ENCODE data around the gene EYA2.

Gene EYA2

GRCh38 chr20:47221036-47221625 is 326.5 kb downstream of the EYA2 start:
- DNase-seq (ENCODE audit: low read depth, low spot score) = no peak
- no peaks in the 10 kb centered on the region for H3K9me3 ChIP-seq (ENCODE audit: insufficient read depth, low read length)
- H3K9ac ChIP-seq (ENCODE audit: insufficient read length, low read depth) = no peak overlapping the region
- no peak overlapping the region for H3K4me3 ChIP-seq (ENCODE audit: insufficient read length, low read depth)
- H3K27me3 ChIP-seq (ENCODE audit: insufficient read depth, insufficient read length) = no peaks in the 10 kb centered on the region
- TF ChIP-seq YY1 (IDR thresholded peaks at IDR 0.05; ENCODE audit: insufficient read depth, insufficient read length) (no peak), SUZ12 (IDR thresholded peaks at IDR 0.05; ENCODE audit: extremely low read depth, insufficient read depth, insufficient read length) (no peak), ZNF274 (IDR thresholded peaks at IDR 0.05; ENCODE audit: low read depth, low read length) (no peak)
- peaks cover 4% of the 10 kb centered on the region for H3K4me1 ChIP-seq (ENCODE audit: insufficient read depth, insufficient read length)
- H3K36me3 ChIP-seq (ENCODE audit: insufficient read depth, insufficient read length, low read length) = peaks cover 85% of the 10 kb centered on the region

DNA sequence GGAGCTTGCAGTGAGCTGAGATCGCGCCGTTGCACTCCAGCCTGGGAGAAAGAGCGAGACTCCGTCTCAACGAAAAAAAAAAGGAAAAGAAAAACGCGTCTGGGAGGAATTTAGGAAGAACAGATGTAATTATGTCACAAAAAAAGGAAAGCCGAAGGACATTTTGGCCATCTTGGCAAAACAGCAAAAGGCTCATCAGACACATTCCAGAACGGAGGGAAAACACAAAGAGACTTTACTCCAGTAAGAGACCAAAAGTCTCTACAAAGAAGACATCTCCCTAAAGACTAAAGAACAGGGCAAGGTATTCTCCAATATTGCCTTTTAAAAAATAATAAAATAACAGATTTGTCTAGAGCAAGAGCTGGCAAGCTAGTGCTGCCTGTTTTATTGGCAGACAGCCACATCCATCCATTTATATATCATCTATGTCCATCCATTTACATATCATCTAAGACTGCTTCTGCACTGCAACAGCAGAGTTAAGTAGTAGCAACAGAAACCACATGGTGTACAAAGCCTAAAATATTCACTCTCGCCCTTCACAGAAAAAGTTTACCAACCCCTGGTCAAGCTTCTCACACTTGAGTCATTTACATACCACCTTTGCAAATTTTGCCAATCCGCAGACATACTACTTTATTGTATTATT is 328.0 kb downstream of the EYA2 start:
- no peak overlapping the region for H3K4me3 ChIP-seq (ENCODE audit: insufficient read length, low read depth)
- peaks cover 8% of the 10 kb centered on the region for H3K4me1 ChIP-seq (ENCODE audit: insufficient read depth, insufficient read length)
- no peak overlapping the region for H3K9ac ChIP-seq (ENCODE audit: insufficient read length, low read depth)
- no peaks in the 10 kb centered on the region for H3K9me3 ChIP-seq (ENCODE audit: insufficient read depth, low read length)
- no peak for DNase-seq (ENCODE audit: low read depth, low spot score)
- no peak for TF ChIP-seq YY1 (IDR thresholded peaks at IDR 0.05; ENCODE audit: insufficient read depth, insufficient read length)
- no peak for TF ChIP-seq SUZ12 (IDR thresholded peaks at IDR 0.05; ENCODE audit: extremely low read depth, insufficient read depth, insufficient read length)
- TF ChIP-seq ZNF274 (IDR thresholded peaks at IDR 0.05; ENCODE audit: low read depth, low read length) = no peak
- H3K27me3 ChIP-seq (ENCODE audit: insufficient read depth, insufficient read length) = no peaks in the 10 kb centered on the region
- H3K36me3 ChIP-seq (ENCODE audit: insufficient read depth, insufficient read length, low read length) = peaks cover 90% of the 10 kb centered on the region

DNA sequence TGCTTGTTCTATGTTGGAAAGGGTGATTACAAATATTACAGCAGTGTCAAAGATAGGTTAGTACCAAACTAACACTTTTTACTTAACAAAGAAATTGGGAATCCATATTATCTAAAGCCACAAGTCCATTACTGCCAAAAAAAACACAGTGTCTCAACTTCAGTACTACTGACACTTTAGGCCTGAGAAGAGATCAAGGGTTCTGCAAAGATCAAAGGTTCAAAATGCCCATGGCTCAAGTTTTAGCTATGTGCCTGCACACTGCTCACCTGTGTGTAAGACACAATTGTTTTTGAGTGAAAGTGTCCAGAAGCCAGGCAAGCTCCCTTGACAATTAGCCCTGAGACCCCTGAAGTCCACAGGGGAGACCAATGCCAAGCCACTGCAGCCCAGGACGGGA is 329.3 kb downstream of the EYA2 start:
- no peak overlapping the region for H3K9ac ChIP-seq (ENCODE audit: insufficient read length, low read depth)
- no peak overlapping the region for H3K4me3 ChIP-seq (ENCODE audit: insufficient read length, low read depth)
- peaks cover 91% of the 10 kb centered on the region for H3K36me3 ChIP-seq (ENCODE audit: insufficient read depth, insufficient read length, low read length)
- no peak for TF ChIP-seq SUZ12 (IDR thresholded peaks at IDR 0.05; ENCODE audit: extremely low read depth, insufficient read depth, insufficient read length)
- no peak for TF ChIP-seq YY1 (IDR thresholded peaks at IDR 0.05; ENCODE audit: insufficient read depth, insufficient read length)
- TF ChIP-seq ZNF274 (IDR thresholded peaks at IDR 0.05; ENCODE audit: low read depth, low read length) = no peak
- H3K9me3 ChIP-seq (ENCODE audit: insufficient read depth, low read length) = no peaks in the 10 kb centered on the region
- H3K4me1 ChIP-seq (ENCODE audit: insufficient read depth, insufficient read length) = peaks cover 5% of the 10 kb centered on the region
- no peak for DNase-seq (ENCODE audit: low read depth, low spot score)
- no peaks in the 10 kb centered on the region for H3K27me3 ChIP-seq (ENCODE audit: insufficient read depth, insufficient read length)

- Histone ChIP-seq H3K4me3 (ENCODE audit: insufficient read length, low read depth) (no peak overlapping the region), H3K27me3 (ENCODE audit: insufficient read depth, insufficient read length) (no peaks in the 10 kb centered on the region), H3K4me1 (ENCODE audit: insufficient read depth, insufficient read length) (peaks cover 5% of the 10 kb centered on the region), H3K9ac (ENCODE audit: insufficient read length, low read depth) (no peak overlapping the region), H3K9me3 (ENCODE audit: insufficient read depth, low read length) (no peaks in the 10 kb centered on the region), H3K36me3 (ENCODE audit: insufficient read depth, insufficient read length, low read length) (peaks cover 94% of the 10 kb centered on the region)
- no peak for DNase-seq (ENCODE audit: low read depth, low spot score)
- TF ChIP-seq ZNF274 (IDR thresholded peaks at IDR 0.05; ENCODE audit: low read depth, low read length) = no peak
- TF ChIP-seq SUZ12 (IDR thresholded peaks at IDR 0.05; ENCODE audit: extremely low read depth, insufficient read depth, insufficient read length) = no peak
- no peak for TF ChIP-seq YY1 (IDR thresholded peaks at IDR 0.05; ENCODE audit: insufficient read depth, insufficient read length)
These were observed 329.7 kb downstream of the EYA2 start for GRCh38 chr20:47224300-47224791.

DNA sequence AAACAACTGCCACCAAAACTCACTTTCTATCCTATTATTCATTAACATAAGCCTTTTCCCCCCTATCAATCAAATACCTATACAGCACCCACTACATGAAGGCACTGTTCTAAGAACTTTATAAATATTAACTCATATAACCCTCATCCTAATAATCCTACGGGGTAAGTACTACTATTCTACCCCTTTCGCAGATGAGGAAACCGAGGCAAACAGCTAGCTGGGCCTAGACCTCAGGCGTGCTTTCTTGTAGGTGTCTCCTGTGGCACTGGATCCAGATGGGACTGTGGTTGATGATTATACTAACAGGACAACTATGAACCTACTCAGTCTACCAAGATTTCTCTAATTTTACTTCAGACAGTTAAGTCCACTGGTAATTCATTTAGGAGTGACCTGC is 330.2 kb downstream of the EYA2 start:
- no peak overlapping the region for H3K4me3 ChIP-seq (ENCODE audit: insufficient read length, low read depth)
- H3K9me3 ChIP-seq (ENCODE audit: insufficient read depth, low read length) = no peaks in the 10 kb centered on the region
- H3K9ac ChIP-seq (ENCODE audit: insufficient read length, low read depth) = no peak overlapping the region
- no peak for DNase-seq (ENCODE audit: low read depth, low spot score)
- no peaks in the 10 kb centered on the region for H3K27me3 ChIP-seq (ENCODE audit: insufficient read depth, insufficient read length)
- no peak for TF ChIP-seq ZNF274 (IDR thresholded peaks at IDR 0.05; ENCODE audit: low read depth, low read length)
- no peak for TF ChIP-seq YY1 (IDR thresholded peaks at IDR 0.05; ENCODE audit: insufficient read depth, insufficient read length)
- TF ChIP-seq SUZ12 (IDR thresholded peaks at IDR 0.05; ENCODE audit: extremely low read depth, insufficient read depth, insufficient read length) = no peak
- peaks cover 94% of the 10 kb centered on the region for H3K36me3 ChIP-seq (ENCODE audit: insufficient read depth, insufficient read length, low read length)
- peaks cover 5% of the 10 kb centered on the region for H3K4me1 ChIP-seq (ENCODE audit: insufficient read depth, insufficient read length)

DNA sequence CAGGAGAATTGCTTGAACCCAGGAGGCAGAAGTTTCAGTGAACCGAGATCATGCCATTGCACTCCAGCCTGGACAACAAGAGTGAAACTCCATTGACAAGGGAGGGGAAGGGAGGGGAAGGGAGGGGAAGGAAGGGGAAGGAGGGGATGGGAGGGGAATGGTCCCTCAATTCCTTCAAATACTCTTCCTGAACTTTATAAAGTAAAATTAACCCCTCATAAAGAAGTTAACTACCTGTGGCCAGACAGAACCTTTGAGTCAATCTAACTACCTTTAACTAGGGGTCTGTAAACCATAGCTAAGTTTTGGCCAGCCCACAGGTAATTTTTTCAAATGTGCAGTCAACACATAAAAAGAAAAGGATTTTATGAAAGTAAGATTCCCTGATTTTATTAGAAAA is 330.8 kb downstream of the EYA2 start:
- Histone ChIP-seq H3K4me1 (ENCODE audit: insufficient read depth, insufficient read length) (peaks cover 5% of the 10 kb centered on the region), H3K4me3 (ENCODE audit: insufficient read length, low read depth) (no peak overlapping the region), H3K27me3 (ENCODE audit: insufficient read depth, insufficient read length) (no peaks in the 10 kb centered on the region), H3K9ac (ENCODE audit: insufficient read length, low read depth) (no peak overlapping the region), H3K9me3 (ENCODE audit: insufficient read depth, low read length) (no peaks in the 10 kb centered on the region), H3K36me3 (ENCODE audit: insufficient read depth, insufficient read length, low read length) (peaks cover 94% of the 10 kb centered on the region)
- DNase-seq (ENCODE audit: low read depth, low spot score) = no peak
- TF ChIP-seq ZNF274 (IDR thresholded peaks at IDR 0.05; ENCODE audit: low read depth, low read length) (no peak), SUZ12 (IDR thresholded peaks at IDR 0.05; ENCODE audit: extremely low read depth, insufficient read depth, insufficient read length) (no peak), YY1 (IDR thresholded peaks at IDR 0.05; ENCODE audit: insufficient read depth, insufficient read length) (no peak)

GRCh38 chr20:47227119-47227518 is 332.5 kb downstream of the EYA2 start:
- Histone ChIP-seq H3K4me1 (ENCODE audit: insufficient read depth, insufficient read length) (peaks cover 5% of the 10 kb centered on the region), H3K36me3 (ENCODE audit: insufficient read depth, insufficient read length, low read length) (peaks cover 86% of the 10 kb centered on the region), H3K4me3 (ENCODE audit: insufficient read length, low read depth) (no peak overlapping the region), H3K27me3 (ENCODE audit: insufficient read depth, insufficient read length) (no peaks in the 10 kb centered on the region), H3K9ac (ENCODE audit: insufficient read length, low read depth) (no peak overlapping the region), H3K9me3 (ENCODE audit: insufficient read depth, low read length) (no peaks in the 10 kb centered on the region)
- DNase-seq (ENCODE audit: low read depth, low spot score) = no peak
- TF ChIP-seq SUZ12 (IDR thresholded peaks at IDR 0.05; ENCODE audit: extremely low read depth, insufficient read depth, insufficient read length) (no peak), ZNF274 (IDR thresholded peaks at IDR 0.05; ENCODE audit: low read depth, low read length) (no peak), YY1 (IDR thresholded peaks at IDR 0.05; ENCODE audit: insufficient read depth, insufficient read length) (no peak)
